GM19035 (cell line): ENCODE data around the gene BZW2.
"Not testable (repeated sequence)": the region's sequence is repeated elsewhere in the genome, so short reads cannot be mapped to it uniquely, and the experiment has no call there.

Source experiments
- ATAC-seq: cut with Tn5 transposase; IDR thresholded peaks from one replicate; pipeline ENCODE4 v1.9.1; 2021; ENCODE audit not compliant: unreplicated experiment

The BZW2 gene

DNA sequence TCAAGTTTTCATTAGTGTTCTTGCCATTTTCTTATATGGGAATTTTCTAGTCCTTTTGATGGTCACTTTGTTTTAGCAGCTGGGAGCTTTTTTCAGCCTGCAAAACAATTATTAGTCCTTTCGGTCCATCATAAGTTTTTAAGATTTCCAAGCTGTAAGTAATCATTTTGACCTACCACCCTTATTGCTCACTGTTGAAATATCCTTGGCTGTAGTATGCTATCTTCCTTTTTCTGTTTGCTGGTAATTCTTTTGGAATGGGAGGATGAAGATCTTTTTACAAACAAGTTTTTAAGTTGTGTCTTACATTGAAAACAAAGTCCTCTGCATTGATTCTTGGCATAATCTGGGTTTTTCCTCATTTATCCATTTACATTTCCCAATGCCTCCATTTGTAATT lies 24.0 kb downstream of the BZW2 start:
- ATAC-seq, result no peak

DNA sequence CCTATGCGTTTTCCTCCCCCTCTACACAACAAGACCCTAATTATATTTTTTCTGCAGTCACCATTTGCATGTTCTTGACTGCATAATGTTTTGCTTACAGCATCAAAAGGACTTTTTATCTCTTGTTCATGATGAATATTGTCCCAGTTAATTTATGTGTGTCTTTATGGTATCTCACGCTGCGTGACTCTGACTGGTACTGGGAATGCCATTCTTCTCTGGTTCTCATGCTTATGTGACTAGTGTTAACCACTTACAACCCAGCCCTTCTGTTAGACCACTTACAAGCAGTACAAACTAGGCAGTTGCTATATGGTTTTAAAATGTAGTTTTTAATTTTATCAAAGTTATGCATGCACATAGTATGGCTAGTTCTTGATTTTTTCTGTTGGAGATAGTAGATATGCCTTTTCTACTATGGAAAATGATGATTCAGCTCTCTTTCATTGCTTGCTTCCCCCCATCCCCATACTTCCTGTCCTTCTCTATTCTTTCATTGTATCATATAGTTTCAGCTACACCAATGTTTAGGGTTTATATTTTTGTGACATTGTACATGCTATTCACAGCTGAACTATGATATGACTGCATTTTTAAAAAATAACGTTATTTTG lies 24.9 kb downstream of the BZW2 start:
- ATAC-seq, result no peak

DNA sequence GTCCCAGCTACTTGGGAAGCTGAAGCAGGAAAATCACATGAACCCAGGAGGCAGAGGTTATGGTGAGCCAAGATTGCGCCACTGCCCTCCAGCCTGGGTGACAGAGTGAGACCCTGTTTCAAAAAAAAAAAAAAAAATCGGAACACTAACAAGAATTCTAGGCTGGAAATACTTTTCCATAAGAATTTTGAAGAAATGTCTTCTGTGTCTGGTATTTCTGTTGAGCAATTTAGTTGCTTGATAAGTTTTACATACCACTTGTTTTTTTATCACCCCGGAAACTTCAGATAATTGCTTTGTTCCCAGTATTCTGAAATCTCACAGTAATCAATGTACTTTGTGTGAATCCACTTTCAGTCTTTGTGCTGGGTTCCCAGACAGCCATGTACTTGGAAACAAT lies 25.8 kb downstream of the BZW2 start:
- ATAC-seq, result no peak

DNA sequence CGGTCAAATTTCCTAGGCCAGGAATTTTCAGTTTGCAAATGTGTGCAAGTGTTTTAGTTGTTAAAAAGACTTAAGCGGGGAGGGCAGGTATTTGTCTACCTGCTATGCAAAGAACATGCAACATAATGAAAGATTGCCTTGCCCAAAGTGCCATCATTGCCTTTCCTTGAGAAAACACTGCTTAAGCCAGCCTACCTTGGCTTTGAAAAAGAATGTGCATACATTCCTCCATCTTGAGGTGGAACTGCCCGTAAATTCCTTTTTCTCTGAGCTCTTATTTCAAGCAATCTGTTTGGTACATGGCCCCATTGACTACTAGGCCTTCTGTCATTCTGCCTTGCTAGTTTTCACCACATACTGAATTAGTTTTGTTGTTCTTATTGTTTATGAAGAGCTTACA lies 29.3 kb downstream of the BZW2 start:
- no peak for ATAC-seq

DNA sequence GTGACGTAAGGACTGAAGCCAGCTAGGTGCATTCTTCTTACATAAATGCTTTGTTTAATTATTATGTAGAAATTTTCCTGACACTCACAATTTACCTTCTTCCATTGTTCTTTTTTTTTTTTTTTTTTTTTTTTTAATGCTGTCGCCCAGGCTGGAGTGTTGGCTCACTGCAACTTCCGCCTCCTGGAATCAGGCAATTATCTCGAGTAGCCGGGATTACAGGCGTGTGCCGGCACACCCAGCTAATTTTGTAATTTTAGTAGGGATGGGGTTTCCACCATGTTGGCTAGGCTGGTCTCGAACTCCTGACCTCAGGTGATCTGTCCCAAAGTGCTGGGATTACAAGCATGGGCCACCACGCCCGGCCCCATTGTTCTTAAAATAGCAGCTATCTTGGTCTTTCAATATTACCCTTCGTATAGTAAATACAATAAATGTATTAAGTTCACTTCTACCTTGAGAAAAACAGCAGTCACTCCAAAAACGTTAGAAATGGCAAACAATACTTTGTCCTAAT lies 32.1 kb downstream of the BZW2 start:
- no peak for ATAC-seq

DNA sequence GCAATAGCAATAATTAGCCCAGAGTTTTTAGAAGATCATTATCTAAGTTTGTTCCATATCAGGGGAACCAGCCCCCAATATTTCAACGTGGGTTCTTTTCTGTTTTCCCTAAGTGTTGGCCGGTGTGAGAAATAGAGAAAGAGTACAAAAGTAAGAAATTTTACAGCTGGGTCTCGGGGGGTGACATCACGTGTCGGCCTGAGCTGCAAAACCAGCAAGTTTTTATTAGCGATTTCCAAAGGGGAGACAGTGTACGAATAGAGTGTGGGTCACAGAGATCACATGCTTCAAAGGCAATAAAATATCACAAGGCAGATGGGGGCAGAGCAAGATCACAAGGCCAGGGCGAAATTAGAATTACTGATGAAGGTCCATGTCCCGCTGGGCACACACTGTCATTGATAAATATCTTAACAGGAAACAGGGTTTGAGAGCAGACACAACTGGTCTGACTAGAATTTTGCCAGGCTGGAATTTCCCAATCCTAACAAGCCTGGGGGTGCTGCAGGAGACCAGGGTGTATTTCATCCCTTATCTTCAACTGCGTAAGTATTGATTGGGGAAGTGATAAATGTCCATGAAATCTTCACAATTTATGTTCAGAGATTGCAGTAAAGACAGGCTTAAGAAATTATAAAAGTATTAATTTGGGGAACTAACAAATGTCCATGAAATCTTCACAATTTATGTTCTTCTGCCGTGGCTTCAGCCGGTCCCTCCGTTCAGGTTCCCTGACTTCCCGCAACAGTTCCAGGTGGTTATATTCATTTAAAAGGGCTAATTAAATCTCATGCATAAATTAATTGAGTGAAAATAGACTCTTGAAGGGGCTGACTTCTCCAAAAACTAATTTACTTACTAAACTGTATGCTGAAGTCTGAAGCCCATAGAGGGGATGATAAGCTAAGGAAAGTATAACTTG lies 32.9 kb downstream of the BZW2 start:
- ATAC-seq, result not testable (repeated sequence)

DNA sequence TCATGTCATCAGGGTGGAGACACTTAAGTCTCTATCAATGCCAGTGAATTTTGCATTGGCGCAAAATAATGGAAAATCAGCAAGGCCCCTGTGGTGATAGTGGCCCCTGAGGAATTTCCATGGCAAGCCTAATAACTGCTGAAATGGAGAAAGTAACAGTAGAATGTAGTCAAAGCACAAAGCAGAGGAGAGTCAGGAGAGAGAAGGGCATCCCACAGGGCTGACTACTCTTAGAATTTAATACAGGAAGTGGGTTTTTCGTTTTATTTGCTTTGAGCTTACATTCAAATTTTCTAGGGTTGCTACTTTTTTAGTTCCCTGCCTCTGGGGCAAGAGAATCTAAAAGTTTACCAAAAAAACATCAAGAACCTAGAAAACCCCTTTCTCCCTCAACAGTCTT lies 39.0 kb downstream of the BZW2 start:
- no peak for ATAC-seq

DNA sequence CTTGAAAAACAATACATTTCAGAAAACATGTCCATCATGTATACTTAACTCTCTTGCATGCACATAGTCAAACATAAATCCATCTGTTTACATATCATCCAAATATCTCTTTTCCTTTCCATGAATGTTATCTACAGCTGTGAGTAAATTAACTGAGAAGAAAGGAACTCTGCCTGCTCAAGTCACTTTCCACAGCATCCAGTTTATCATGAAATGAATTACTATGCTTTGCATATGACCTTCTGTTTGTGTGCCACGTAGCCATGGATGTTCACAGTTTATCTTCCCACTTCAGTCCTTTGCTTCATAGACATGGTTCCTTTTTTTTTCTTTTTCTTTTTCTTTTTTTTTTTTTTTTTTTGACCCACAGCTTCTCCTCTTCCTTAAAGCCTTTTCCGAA lies 39.6 kb downstream of the BZW2 start:
- ATAC-seq, result no peak

DNA sequence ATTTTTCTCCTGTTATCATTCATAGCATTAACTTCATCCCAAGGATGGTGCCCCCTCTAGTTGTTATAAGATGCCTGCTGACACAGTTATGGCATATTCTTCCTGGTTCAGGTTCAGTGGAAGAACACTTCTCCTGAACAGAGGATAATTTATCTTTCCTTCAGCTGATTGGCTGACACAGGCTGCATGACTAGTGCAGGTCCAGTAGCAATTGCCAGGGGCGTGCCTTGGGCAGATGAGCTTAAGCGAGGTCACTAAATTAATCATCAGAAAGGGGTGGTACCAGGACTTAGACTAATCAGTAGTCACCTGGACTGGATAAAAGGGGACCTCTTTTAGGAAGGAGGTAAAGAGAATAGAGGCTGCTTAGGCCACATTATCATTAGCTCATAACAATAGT lies 42.3 kb downstream of the BZW2 start:
- ATAC-seq, result no peak

DNA sequence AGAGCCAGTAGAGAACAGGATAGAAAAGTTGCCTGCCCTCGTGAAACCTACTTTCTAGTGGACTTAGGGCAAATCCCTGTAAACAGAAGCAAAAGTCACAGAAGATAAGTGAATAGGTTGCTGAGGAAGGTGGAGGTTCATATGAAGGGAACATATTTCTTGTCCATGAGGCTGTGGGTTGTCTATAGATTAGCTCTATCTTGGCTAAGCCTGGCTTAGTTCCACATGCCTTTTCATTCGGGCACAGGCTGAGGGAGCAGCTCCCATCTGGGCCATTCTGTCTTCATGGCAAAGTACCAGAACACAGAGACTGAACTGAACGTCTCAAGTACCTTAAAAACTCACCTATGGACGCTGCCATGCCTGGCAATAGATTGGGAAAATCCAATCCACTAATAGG lies 45.3 kb downstream of the BZW2 start:
- ATAC-seq, result no peak

DNA sequence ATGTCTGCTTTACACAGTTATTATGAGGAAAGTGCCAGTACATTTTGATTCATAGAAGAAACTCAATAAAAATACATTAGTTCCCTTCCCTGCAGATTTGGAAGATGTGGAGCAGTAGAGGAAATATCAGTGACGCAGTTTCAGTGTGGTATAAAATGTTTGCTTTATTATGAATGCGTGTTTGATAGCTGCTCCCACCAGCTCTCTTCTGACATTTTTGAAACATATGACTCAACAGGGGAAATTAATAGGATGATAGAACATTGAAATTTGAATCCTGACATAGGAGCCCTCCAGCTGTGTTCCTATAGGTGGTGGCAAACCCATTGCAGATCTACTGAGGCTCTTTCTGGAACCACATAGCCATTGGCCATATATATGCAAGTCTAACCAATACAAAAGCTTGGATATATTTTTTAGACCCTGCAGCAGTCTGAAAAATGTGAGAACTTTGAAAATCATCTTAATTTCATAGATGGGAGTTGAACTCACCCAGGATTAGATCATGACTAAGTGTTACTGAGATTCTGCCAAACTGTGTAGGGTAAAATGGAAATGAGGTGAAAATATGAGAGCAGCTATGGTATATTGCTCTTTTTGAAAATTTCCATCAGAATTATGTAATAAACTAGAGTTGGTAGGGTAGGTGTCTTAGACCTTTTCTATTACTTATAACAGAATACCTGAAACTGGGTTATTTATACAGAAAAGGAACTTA lies 47.8 kb downstream of the BZW2 start:
- ATAC-seq, result no peak

DNA sequence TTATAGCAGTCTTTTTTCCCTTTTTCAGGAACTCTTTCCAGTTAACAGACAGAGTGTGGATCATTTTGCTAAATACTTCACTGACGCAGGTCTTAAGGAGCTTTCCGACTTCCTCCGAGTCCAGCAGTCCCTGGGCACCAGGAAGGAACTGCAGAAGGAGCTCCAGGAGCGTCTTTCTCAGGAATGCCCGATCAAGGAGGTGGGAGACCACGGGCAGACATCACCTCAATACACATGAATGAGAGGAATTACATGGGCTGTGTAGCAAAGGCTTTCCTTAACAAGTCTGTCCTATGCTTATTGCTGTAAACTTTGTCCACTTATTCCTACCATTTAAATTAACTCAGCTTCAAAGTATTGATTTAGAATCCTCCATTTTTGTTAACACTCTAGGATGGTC lies 48.8 kb downstream of the BZW2 start:
- no peak for ATAC-seq

DNA sequence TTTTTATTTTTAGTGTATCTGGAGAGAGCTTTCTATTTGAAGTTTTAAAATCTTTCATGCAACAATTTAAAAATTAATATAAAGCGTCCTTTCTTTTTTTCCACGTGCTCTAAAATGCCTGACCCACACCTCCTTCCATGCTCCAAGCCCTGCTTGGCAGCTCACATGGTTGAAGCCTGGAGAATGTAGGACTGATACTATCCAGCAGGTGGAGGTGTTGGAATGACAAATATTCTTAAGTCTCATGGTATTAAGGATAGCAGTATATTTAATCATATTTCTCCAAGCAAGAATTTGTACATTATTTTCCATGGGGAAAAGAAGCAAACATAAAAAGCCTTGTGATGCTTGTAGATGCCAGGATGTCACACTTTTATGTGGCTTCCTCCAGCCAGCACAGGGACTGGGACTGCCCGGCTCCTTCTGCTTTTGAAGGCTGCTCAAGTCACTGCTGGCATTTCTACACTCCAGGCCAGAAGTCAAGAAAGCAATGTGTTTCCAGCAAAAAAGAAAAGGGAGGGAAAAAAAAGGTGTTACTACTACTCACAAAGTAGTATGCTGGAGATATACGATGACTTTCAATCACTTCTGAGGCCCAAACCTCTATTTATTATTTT lies 49.7 kb downstream of the BZW2 start:
- ATAC-seq, result peak; percentile 52

DNA sequence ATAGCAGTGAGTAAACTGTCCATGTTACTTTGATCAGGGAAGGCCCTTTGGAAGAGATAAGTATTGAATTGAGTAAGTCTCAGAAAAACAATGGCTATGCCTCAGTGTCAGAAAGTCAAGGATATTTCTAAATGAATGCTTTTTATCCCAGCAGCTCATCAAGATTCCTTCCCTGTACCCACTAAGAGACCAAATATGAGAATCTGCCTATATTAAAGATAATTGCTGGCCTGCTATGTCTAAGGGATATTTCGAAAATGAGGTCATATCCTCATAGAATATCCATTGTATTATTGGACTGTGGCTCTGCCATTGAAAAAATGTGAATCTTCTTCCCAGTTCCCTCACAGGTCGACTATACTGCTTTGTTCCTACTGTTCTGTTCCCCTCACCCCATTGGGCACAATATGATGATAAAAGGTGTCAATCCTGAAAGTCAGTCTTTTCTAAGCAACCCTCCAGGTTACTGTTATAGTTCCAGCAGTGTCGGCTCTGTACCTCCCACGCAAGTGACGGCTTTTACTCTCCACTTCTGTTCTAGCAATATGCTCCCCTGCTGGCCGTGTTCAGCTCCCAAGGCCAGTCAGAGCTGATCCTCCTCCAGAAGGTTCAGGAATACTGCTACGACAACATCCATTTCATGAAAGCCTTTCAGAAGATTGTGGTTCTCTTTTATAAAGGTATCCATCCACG lies 51.7 kb downstream of the BZW2 start:
- no peak for ATAC-seq

DNA sequence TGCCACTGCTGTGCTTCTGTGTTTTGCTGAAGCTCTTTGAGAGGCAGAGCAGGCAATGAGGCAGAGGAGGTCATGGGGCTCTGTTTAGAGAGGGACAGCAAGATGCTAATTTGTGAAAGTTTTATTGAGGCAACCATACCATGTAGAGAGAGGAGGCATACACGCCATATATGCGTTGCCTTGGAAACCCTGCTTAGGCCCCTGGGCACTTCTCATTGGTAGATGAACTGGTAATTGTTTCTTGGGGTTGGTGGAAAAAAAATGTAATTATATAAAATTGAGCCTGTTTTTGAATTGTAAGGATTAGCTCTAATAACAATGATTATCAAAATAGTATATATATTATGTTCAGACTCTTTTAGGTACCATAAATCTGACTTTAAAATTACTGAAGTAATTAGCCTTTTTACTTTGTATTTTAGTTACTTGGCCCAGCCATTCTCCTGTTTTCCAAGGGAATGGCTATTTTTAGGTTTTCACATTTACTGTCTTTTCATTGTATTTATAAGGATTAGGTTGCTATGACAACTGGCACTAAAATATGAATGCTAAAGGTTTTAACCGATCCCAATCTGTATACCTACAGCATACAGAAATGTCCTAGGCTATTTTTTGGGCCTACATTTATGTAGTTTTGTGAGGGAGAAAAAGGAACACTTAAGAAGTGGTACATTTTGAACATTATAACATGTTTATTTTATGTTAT lies 52.4 kb downstream of the BZW2 start:
- ATAC-seq, result no peak

DNA sequence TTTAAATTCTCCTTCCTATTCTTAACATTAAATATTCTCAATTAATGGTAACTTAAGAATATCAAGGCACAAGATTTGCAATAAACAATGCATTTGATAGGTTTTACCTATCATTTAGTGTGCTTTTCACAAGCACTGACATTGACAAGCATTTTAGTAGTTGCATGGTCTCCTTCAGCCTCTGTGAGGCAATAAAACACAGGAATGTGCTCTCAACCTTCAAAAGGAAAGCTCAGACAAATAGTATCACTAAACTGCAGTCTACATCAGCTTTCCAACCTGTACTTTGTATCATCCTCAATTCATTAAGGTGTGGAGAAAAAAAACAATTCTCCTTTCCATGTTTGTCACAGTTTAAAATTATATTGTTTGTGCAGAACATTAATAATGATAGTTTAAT lies 56.5 kb downstream of the BZW2 start:
- no peak for ATAC-seq

DNA sequence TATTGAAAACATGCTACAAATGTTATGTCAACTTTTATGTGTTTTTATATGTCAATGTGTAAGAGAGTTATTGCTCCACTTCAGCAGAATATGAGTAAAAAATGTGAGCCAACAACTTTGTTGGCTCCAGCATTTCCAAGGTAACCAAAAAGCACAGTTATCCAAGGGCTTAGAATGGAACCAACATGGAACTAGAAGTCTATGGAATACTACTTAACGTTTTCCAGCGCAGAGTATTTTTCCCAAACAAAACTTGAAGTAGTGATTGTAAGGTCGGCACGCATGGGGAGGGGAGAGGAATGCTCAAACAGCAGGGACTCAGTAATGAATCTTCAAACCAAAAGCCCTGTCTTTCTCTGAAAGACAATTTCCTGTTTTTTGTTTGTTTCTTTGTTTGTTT lies 62.5 kb downstream of the BZW2 start:
- no peak for ATAC-seq

DNA sequence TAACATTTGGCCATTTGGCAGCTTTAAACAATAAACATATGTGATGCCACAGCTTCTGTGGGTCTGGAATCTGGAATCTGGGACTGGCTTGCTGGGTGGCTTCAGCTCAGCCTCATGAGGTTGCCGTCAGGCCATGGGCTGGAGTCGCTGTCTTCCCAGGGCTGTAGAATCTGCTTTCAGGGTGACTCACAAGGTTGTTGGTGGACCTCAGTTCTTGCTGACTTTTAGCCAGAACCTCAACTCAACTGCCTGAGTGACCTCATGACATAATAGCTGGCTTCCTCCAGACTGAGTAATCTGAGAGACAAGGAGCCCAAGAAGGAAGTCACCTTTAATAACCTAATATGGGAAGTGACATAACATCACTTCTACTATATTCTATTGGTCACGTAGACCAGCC lies 63.0 kb downstream of the BZW2 start:
- ATAC-seq, result no peak

DNA sequence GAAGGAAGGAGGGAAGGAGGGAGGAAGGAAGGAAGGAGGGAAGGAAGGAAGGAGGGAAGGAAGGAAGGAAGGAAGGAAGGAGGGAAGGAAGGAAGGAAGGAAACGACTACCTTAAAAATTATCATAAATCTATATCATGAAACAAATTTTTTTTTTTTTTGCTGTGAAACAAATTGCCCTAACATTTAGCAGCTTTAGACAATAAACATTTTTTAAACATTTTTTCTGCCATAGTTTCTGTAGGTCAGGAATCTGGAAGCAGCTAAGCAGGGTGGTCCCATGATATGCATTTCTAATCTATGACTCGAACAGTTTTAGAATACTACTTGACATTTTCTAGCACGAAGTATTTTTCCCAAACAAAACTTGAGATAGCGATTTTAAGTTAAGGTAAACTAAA lies 64.7 kb downstream of the BZW2 start:
- no peak for ATAC-seq

DNA sequence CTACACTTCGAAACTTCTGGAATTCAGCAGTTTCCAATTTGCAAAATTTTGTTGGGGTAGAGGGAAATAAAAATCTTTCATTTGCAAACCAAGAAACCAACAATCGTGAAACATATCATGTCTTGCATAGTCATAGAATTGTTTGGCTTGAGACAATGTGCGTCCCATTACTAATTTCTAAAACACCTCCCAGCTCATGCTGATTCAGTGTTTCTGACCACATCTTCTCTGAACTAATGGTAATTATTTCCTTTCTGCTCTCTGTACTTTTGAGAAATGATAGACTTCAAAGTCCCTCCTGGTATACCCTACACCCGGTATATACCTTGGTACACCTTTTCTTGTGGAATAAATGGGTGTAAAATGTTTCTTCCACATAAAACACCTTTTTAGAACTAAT lies 65.7 kb downstream of the BZW2 start:
- ATAC-seq, result no peak
